SKM-1 (cell line): ENCODE results near the gene CPTP.

Experiments
- DNase-seq: peaks from one replicate; lab custom pipeline; 2025; ENCODE audit not compliant: unreplicated experiment; lab: John Stamatoyannopoulos, UW

Gene CPTP

DNA sequence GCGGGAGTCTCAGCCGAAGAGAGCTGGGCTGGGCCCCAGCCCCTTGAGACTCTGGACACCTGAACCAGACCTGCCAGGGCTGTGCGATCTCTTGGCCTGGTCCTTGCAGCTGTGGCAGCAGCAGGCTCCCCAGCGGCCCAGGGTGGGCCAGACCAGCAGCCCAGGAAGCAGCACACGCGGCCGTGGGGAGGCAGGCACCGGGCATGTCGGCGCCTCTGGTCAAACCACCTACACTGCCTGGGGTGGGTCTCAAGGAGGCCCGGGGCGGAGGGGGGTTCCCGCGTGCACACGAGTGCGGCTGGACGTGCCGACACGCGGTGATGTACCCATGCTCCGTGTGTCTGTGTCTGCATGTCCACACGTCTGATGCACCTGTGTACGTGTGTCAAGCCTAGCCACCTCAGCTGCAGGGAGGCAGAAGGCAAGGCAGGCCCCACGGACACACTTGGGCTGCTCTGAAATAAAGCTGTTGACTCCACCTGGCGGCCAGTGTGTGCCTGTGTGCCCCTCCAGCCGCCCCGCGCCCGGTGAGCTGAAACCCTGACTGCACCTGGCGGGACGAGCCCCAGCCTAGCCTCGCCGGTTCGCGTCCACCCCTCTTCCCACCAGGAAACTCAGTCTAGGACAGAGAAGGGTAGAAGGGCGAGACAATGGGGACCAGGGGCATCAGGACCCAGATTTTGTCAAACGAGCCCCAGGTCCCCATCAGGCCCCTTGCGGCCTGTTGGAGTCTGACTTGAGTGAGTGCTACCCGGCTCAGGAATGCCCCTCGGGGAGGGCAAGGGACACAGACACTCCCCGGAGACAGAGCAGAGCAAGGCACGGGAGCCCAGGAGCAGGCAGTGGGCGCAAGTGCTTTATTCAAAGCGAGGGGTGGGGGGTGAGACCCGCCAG lies 32.8 kb upstream of the CPTP start:
- peak; percentile 23 for DNase-seq

DNA sequence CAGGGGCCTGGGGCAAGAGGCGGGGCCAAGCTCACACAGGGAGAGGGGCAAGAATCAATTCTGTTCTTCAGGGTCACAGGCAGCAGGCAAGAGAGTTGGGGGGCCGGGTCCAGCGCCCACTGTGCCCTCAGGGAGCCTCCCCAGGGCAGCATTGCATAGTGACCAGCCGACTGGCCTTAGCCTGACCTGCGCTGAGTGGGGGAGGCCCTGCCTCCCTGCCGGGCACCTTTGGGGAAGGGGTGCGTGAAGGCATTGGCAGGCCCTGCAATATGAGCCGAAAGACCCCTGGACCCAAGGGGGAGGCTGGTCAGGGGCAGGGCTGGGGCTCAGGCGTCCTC lies 32.2 kb upstream of the CPTP start:
- no peak for DNase-seq

DNA sequence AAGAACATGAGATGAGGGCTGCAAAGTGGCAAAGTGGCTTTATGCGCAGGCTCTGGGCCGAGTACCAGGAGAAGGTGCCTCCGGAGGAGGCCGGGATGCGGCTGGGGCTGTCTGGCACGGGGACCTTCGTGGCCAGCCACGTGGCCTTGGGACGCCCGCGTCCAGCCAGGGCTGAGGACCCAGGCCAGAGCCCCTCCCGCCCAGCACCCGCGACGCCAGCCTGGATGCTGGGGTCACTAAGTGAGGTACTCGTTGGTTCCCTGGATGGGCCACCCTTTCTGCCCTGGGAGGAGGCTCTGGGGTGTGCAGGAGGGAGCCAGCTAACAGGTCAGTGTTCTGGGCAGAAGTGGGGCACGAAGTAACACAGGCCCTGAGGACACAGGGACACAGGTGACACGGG lies 31.8 kb upstream of the CPTP start:
- no peak for DNase-seq

DNA sequence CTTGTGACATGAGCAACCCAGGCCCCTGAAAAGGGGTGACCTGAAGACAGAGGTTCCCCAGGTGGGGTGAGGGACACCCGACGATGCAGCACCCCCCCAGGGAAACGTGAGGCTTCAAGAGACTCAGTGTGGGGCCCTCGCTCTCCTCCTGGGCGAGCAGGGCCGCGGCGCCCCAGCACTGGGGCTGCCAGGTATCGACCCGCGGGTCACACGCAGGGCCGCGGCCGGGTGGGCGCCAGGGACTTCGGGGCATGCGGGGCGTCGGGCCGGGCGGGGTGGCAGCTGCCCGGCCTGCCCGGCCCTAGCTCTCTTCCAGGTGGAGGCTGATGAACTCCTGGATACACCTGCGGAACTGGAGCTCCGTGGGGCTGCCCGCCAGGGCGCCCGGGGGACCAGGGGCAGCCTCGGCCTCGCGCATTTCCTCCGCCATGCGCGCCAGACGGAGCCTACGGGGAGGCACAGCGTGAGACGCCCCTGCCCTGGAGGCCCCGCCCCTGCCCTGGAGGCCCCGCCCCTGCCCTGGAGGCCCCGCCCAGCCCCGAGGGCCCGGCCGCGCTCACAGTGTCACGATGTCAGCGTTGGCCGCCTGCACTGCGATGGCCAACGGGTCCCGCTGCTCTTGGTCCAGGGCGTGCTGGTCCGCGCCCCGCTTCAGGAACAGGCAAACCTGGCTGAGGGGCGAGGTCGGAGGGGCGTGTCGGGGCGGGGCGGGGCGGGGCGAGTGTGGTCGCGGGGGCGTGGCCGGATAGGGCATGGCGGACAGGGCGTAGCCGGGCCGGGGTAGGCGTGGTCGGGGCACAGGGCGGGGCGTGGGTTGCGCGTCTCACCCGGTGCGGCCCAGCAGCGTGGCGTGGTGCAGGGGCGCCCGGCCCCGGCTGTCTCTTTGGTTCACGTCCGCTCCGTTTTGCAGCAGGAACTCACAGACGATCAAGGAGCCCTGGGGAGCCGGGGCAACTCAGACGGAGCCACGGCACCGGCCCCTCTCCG lies 31.0 kb upstream of the CPTP start:
- DNase-seq, result no peak

- DNase-seq, result no peak
Measured at GRCh38 chr1:1294250-1294890, 30.2 kb upstream of the CPTP start.

- no peak for DNase-seq
Measured at GRCh38 chr1:1295154-1295923, 29.3 kb upstream of the CPTP start.

DNA sequence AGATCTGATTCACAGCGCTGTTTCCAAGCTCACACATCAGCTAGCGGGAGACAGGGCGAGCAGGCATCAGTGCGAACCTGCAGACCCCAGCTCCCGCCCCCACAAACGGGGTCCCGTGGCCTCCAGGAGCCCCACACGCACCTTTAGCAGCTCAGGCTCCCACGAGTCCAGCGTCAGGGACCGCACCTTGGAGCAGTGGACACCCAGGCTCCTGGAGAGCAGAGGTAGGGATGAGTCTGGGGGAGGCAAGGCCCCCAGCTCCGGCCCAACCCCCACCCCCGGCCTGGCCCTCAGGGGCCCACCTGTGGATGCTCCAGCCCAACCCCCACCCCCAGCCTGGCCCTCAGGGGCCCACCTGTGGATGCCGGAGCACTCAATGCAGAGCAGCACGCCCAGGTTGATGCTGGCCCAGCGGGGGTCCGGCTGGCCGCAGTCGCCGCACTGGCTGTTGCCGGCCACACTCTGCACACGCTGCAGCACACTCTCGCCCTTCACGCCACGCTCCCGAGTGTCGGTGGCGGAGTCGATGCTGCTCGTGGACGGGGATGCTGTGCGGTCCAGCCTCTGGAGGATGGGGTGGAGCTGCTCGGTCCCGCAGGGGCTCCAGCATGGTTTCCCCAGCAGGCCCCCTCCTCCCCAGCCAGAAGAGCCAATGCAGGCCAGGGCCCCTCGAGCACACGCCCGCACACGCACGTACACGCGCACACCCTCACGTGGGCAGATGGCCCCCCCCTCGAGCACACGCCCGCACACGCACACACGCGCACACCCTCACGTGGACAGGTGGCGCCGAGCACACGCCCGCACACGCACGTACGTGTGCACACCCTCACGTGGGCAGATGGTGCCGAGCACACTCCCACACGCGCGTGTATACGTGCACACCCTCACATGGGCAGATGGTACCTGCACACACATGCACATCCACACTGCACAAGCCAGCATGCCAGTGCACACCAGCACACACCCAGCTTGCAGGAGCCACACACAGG lies 28.2 kb upstream of the CPTP start:
- DNase-seq, result no peak

DNA sequence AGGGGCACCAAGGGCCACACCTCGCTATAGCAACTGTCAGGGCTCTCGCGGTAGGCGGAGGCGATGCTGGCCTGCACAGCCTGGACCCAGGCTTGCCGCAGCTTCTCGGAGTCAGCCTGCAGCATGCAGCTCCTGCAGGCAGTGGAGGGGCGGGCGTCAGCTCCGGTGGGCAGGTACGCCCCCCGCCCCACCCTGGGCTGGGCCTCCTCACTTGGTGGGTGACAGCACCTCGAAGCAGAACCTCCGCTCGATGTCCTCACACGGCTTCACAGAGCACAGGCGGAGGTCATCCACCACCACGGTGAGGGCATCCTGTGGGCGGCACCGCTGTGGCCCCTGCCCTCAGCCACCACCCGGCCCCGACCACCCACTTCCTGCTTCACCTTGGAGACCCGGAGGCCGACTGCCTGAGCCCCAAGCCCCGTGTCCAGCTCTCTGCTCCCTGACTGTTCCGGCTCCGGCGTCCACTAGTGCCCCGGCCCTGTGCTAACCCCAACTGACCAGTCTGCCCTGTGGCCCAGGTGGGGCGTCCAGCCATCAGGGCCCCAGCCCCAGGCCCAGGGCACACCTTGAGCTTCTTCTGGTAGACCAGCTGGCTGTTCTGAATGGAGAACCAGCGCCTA lies 26.7 kb upstream of the CPTP start:
- DNase-seq, result no peak

GRCh38 chr1:1298861-1299685 lies 25.5 kb upstream of the CPTP start:
- no peak for DNase-seq

- no peak for DNase-seq
Measured at GRCh38 chr1:1299686-1300351, 24.8 kb upstream of the CPTP start.

DNA sequence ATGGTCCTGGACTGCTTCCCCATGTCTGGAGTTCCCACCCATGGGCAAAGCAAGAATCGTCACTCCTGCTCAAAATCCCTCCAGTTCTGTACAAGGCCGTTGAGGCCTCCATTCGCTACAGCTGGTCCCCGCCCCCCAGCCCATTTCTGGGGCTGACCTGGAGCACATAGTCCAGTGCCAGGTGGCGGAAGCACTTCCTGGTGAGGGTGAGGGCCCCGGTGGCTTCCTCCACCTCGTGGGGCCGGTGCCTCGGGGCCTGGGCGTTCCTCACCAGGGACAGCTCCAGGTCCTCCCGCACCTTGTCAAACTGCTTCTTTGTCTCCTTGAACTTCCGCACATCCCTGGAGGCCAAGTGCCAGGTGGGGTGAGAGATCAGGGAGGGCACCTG lies 24.3 kb upstream of the CPTP start:
- DNase-seq, result no peak

GRCh38 chr1:1302006-1302430 lies 22.6 kb upstream of the CPTP start:
- DNase-seq, result no peak

GRCh38 chr1:1302951-1303509 lies 21.6 kb upstream of the CPTP start:
- DNase-seq, result no peak

- no peak for DNase-seq
Measured at GRCh38 chr1:1303736-1304135, 20.9 kb upstream of the CPTP start.

DNA sequence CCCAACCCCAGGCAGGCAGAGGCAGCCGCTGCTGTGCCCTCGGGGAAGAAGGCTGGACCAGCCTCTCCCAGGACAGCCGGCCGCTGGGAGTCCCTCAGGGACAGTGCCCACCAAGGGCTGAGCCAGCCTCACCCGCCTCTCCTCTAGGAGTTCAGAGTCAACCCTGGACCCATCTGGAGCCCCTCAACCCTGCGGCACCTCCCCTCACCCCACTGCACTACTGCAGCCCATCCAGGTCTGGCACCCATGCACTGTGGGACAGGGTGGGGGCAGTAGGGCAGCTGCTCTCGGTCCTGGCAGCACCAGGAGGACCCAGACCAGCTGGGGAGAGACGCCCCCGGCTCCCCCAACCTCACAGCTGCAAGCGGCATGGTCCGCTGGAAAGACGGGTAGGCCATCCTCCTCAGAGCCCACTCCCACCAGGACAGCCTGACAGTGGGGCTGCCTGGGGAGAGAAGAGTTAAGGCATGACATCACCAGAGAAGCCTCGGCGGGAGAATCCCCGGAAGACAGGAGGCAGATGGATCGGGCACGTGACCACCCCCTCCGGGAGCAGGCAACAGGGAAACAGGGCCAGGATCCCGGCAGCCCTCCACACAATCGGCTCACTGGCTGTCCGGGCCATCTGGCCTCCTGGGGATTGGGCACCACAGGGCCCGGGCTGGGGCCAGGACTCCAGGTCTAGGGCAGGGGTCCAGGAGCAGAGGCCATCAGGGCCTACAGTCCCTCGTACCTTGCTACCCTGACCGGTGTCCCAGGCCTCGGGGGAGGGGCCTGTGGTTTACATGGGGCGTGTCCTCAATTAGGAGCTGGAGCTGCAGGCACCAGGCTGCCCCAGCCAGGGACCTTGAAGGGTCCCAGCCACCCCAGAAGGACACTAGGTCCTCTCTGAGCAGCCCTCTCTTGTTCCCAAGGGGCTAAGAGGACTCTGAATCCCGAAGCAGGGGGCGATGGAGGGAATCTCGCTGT lies 20.0 kb upstream of the CPTP start:
- DNase-seq, result no peak
